Small intestine (tissue), 7 donors: Measurements from ENCODE around the gene FAM83C. TPM values are rescaled to one million over a fixed set of nuclear protein-coding genes. Genes with fewer than 3 reads are reported as not detected.

Experiments
- DNase-seq, 2 donors: peaks; one replicate each; pipeline versions ENCODE4 v3.0.0 to v3.0.0-alpha.2; 2013
- FAIRE-seq: peaks from 2 replicates; lab custom pipeline; 2012; peaks lifted over from hg19 to GRCh38; lab: Jason Lieb, UNC
- H3K27ac ChIP-seq, 3 donors: one replicate each; pipeline ENCODE4 v1.5.1; 2013; ENCODE audit warnings: low read length in 2 of 3, mild to moderate bottlenecking in 2 of 3, control low read depth in 1 of 3, inconsistent platforms in 1 of 3, low read depth in 1 of 3, moderate library complexity in 1 of 3
- H3K27me3 ChIP-seq, 3 donors: one replicate each; pipeline ENCODE4 v1.6.1; 2013; ENCODE audit warnings: low read length in 3 of 3, inconsistent platforms in 1 of 3; ENCODE audit not compliant: control insufficient read depth in 3 of 3, insufficient read depth in 3 of 3
- H3K36me3 ChIP-seq, 3 donors: one replicate each; pipeline ENCODE4 v1.6.1; 2013; ENCODE audit warnings: low read length in 3 of 3, inconsistent platforms in 1 of 3, low read depth in 1 of 3, mild to moderate bottlenecking in 1 of 3, moderate library complexity in 1 of 3; ENCODE audit not compliant: control insufficient read depth in 3 of 3, insufficient read depth in 2 of 3
- H3K4me1 ChIP-seq, 3 donors: one replicate each; pipeline ENCODE4 v1.6.1; 2013; ENCODE audit warnings: low read length in 2 of 3, inconsistent platforms in 1 of 3, low read depth in 1 of 3, mild to moderate bottlenecking in 1 of 3, moderate library complexity in 1 of 3; ENCODE audit not compliant: control insufficient read depth in 3 of 3, insufficient read depth in 2 of 3
- H3K4me3 ChIP-seq, 3 donors: one replicate each; pipeline ENCODE4 v1.5.1; 2013; ENCODE audit warnings: low read length in 3 of 3, control low read depth in 1 of 3, inconsistent platforms in 1 of 3, low read depth in 1 of 3, mild to moderate bottlenecking in 1 of 3, moderate library complexity in 1 of 3
- H3K9me3 ChIP-seq, 2 donors: one replicate each; pipeline ENCODE4 v1.6.1; 2013; ENCODE audit warnings: low read depth in 1 of 2, low read length in 1 of 2; ENCODE audit not compliant: control insufficient read depth in 2 of 2, insufficient read depth in 1 of 2
- WGBS, 3 donors: extraction: QIAGEN DNeasy Blood & Tissue Kit; methylation state at CpG; one replicate each; pipeline ENCODE4 v1.1.7; 2013; 5-methylcytosine and 5-hydroxymethylcytosine counted together
- polyA plus RNA-seq, 4 donors: library from polyadenylated mRNA; stranded (reverse) in 3 of 4; unstranded in 1 of 4; fragments of 200-250 nt in 3 of 4; fragments of 120-200 nt in 1 of 4; gene quantifications; one replicate each; pipeline versions ENCODE4 v1.2.1 to v1.2.3, GENCODE V29; 2013
- donor health status: healthy with polysubstance abuse.
- donor health status: control.
- donor health status: control.
- donor health status: Bipolar disorder and iron deficiency.
- donor health status: healthy.

FAM83C gene
- polyA plus RNA-seq, 4 donors: 0.04 to 0.27 TPM; not detected in 2

GRCh38 chr20:35279533-35280174 is 12.6 kb downstream of the FAM83C start:
- H3K4me1 ChIP-seq: peaks cover 4 to 15% (median 5%) of the 10 kb centered on the region in 3 donors
- H3K4me3 ChIP-seq: no peak overlapping the region
- no peak for DNase-seq
- no peaks in the 10 kb centered on the region for H3K9me3 ChIP-seq
- no peak for FAIRE-seq
- no peaks in the 10 kb centered on the region for H3K27me3 ChIP-seq
- peak overlapping the region in 2 of 3 donors; percentile 2 to 3 for H3K27ac ChIP-seq
- H3K36me3 ChIP-seq: peaks cover 9 to 77% (median 15%) of the 10 kb centered on the region in 3 donors
- WGBS, 3 donors: 78 to 85% (median 85%) methylated on average over 7 of the region's 7 CpGs

DNA sequence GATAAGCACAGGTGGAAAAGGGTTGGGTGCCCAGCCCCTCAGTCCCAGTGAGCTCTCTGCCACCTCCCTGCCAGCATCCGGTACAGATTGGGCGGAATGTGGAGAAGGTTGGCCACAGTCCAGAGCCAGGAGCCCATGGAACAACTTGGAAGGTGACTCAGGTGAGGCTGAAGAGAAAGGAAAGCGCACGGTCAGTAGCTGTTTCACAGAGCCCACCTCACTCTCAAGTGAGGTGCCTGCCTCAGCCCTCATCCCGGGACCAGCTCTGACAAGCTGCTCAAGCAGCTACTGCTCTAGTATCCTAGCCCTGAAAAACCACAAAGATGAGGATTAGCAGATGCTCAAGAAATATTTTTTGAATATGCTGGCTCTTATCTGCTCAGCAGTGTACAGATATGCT is 13.2 kb downstream of the FAM83C start:
- Histone ChIP-seq H3K4me1 (peaks cover 4 to 15% (median 5%) of the 10 kb centered on the region in 3 donors), H3K4me3 (no peak overlapping the region), H3K27ac (peak overlapping the region; percentile 2 to 96 (median 96)), H3K27me3 (no peaks in the 10 kb centered on the region), H3K36me3 (peaks cover 9 to 83% (median 15%) of the 10 kb centered on the region in 3 donors), H3K9me3 (no peaks in the 10 kb centered on the region)
- FAIRE-seq: no peak
- 69 to 86% (median 73%) methylated on average over 5 of the region's 5 CpGs for whole genome bisulfite sequencing, 3 donors
- DNase-seq: no peak

- FAIRE-seq (no peak), DNase-seq (peak; percentile 95 to 96)
- H3K4me3 ChIP-seq: peak within 1 kb of the TSS; percentile 39 to 73 (median 72)
- WGBS, 3 donors: 0 to 1% (median 1%) methylated on average over 59 to 76 of the region's 76 CpGs
- no peaks in the 10 kb centered on the region for H3K27me3 ChIP-seq
- peaks cover 0 to 10% (median 0%) of the 10 kb centered on the region in 3 donors for H3K4me1 ChIP-seq
- peaks cover 9 to 88% (median 15%) of the 10 kb centered on the region in 3 donors for H3K36me3 ChIP-seq
- H3K27ac ChIP-seq: peak within 1 kb of the TSS; percentile 94 to 96 (median 96)
- no peaks in the 10 kb centered on the region for H3K9me3 ChIP-seq
Measured at GRCh38 chr20:35277531-35278395, 14.5 kb downstream of the FAM83C start, which contains the start of gene MMP24OS. TSS of gene MMP24OS (minus strand) at chr20:35278122. CDS start at chr20:35277929, 193 bp downstream.

- Histone ChIP-seq H3K36me3 (peaks cover 9 to 87% (median 15%) of the 10 kb centered on the region in 3 donors), H3K4me1 (peaks cover 0 to 10% (median 0%) of the 10 kb centered on the region in 3 donors)
Measured at GRCh38 chr20:35277127-35277526, 15.1 kb downstream of the FAM83C start.

DNA sequence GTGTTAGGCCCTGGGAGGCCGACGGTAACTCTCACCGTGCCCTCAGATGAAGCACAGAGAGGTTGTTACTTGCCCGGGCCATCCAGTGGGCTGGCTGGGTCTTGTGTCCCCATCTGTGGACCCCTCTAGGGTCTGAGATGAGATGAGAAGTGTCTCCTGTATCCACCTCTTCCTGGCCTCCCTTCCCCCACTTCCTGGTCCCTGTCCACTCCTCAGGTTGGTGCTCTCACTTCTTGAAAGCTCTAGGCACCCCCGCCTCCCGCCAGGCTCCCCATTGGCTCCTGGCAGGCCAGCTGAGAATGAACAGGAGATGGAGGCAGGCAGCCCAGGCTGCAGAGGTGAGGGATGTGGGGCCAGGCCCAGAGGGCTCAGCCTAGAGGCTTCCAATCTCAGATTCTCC is 15.8 kb downstream of the FAM83C start:
- H3K9me3 ChIP-seq: no peaks in the 10 kb centered on the region
- no peak for DNase-seq
- no peak overlapping the region for H3K27ac ChIP-seq
- H3K4me3 ChIP-seq: peak overlapping the region in 1 of 3 donors; percentile 73
- 88 to 93% (median 93%) methylated on average over 6 of the region's 6 CpGs for WGBS, 3 donors
- H3K4me1 ChIP-seq: peaks cover 0 to 10% (median 0%) of the 10 kb centered on the region in 3 donors
- no peak for FAIRE-seq
- no peaks in the 10 kb centered on the region for H3K27me3 ChIP-seq
- H3K36me3 ChIP-seq: peaks cover 9 to 85% (median 15%) of the 10 kb centered on the region in 3 donors

More at GRCh38 chr20:35277127-35277526, 15.1 kb downstream of the FAM83C start:
- Histone ChIP-seq H3K9me3 (no peaks in the 10 kb centered on the region), H3K4me3 (peak overlapping the region; percentile 39 to 73 (median 72)), H3K27me3 (no peaks in the 10 kb centered on the region), H3K27ac (peak overlapping the region; percentile 82 to 96 (median 96))
- 9 to 10% (median 10%) methylated on average over 10 of the region's 10 CpGs for WGBS, 3 donors
- no peak for DNase-seq
- FAIRE-seq: no peak

DNA sequence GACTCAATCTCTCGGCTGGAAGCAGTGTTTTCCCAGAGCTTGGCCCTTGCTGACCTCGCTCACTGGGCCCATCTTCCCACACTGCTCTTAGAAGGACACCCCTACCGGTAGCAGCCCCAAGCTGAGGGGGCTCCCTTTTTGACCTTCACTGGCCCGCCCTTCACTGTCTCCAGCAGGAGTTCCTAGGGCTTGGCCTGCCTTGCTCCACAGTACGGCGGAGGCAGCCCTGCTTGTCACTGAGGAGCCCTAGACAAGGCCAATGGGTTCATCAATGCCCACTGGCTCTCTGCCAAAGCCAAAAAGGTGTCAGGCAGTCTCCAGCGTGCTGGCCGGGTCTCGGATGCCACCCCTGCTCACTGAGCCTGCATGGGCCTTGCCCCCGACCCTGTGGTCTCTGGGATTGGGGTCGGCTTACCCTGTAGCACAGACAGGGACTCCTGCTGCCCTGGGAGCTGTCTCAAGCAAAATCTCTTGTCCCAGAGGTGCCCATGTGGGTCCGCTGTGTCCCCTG is 16.4 kb downstream of the FAM83C start:
- no peak overlapping the region for H3K4me3 ChIP-seq
- DNase-seq (no peak), FAIRE-seq (no peak)
- no peak overlapping the region for H3K27ac ChIP-seq
- 89 to 93% (median 92%) methylated on average over 12 of the region's 12 CpGs for WGBS, 3 donors
- peaks cover 0 to 10% (median 0%) of the 10 kb centered on the region in 3 donors for H3K4me1 ChIP-seq
- H3K27me3 ChIP-seq: no peaks in the 10 kb centered on the region
- peaks cover 9 to 86% (median 14%) of the 10 kb centered on the region in 3 donors for H3K36me3 ChIP-seq
- H3K9me3 ChIP-seq: no peaks in the 10 kb centered on the region

DNA sequence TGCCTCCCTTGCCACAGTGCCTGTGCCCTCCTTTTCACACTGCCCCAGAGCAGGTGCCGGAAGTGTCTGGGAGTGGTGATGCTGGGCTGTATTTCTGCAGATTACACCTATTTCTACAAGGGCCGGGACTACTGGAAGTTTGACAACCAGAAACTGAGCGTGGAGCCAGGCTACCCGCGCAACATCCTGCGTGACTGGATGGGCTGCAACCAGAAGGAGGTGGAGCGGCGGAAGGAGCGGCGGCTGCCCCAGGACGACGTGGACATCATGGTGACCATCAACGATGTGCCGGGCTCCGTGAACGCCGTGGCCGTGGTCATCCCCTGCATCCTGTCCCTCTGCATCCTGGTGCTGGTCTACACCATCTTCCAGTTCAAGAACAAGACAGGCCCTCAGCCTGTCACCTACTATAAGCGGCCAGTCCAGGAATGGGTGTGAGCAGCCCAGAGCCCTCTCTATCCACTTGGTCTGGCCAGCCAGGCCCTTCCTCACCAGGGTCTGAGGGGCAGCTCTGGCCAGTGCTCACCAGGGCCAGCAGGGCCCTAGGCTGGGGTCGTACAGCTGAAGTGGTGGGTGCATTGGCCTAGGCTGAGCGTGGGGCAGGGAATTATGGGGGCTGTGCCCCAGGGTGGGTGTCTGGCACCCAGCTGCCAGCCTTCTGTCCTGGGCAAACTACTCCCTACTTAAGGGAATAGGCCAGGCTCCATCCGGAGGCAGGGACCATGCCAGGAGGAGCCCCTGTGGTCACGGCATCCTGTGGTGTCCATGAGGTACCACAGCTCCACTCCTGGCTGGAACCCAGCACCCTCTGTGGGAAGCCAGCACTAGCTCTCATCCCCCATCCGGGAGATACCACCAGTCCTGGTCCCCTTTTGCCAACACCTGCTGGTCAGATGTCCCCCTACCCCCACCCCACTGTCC is 17.8 kb downstream of the FAM83C start:
- Histone ChIP-seq H3K4me3 (no peak overlapping the region), H3K36me3 (peaks cover 1 to 86% (median 6%) of the 10 kb centered on the region in 3 donors), H3K27me3 (no peaks in the 10 kb centered on the region), H3K27ac (no peak overlapping the region), H3K9me3 (no peaks in the 10 kb centered on the region), H3K4me1 (peaks cover 0 to 12% (median 0%) of the 10 kb centered on the region in 3 donors)
- FAIRE-seq (no peak), DNase-seq (no peak)
- 90 to 94% (median 93%) methylated on average over 23 to 24 of the region's 24 CpGs for WGBS, 3 donors
